HEK293T (cell line): ENCODE results near the gene PLPPR1.

ENCODE experiments used
- ARNT ChIP-seq: fragments of 450-650 bp; IDR thresholded peaks from 2 replicates; pipeline ENCODE4 v1.6.1; 2017; ENCODE audit warnings: mild to moderate bottlenecking
- BHLHE40 ChIP-seq: fragments of 450-650 bp; IDR thresholded peaks from 2 replicates; pipeline ENCODE4 v1.6.1; 2016; ENCODE audit warnings: mild to moderate bottlenecking, moderate library complexity, borderline replicate concordance
- FOXM1 ChIP-seq: fragments of 450-650 bp; IDR thresholded peaks from 2 replicates; pipeline ENCODE4 v1.6.1; 2017; ENCODE audit warnings: mild to moderate bottlenecking, borderline replicate concordance
- NFRKB ChIP-seq: fragments of 450-650 bp; IDR thresholded peaks from 2 replicates; pipeline ENCODE4 v1.6.1; 2016; ENCODE audit warnings: mild to moderate bottlenecking, moderate library complexity
- ZNF384 ChIP-seq: fragments of 450-650 bp; IDR thresholded peaks from 2 replicates; pipeline ENCODE4 v1.6.1; 2016

DNA sequence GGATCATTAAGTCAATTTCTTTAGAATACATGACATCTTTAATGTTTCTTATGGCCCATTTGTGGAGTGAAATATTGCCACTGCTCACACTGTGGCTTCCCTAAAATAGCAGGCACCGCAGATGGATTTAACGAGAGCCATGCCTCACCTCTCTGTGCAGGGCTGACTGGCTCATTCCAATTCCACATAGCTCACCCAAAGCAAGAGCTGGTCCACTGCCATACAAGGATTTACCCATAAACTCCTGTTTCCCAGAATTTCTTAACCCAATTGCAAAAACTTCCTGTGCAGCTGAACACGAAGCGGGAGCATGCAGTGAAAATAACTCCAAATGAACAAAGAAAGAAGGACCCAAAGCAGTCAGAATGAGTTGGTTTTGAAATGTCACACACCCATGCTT, 196.7 kb downstream of the PLPPR1 start:
- no peak for TF ChIP-seq NFRKB
- TF ChIP-seq ZNF384: no peak
- no peak for TF ChIP-seq ARNT
- no peak for TF ChIP-seq BHLHE40
- TF ChIP-seq FOXM1: no peak
